Activated T-helper 17 cell treated with anti-CD3 and anti-CD28 coated beads, Interleukin-2, amount 50 U/mL, for 72 hours (primary cell): ENCODE measurements around the gene ETV4. TPM values are rescaled to one million over a fixed set of nuclear protein-coding genes. Genes with fewer than 3 reads are reported as not detected.

Source experiments
- total RNA-seq, 2 donors: library from RNA; stranded (reverse); gene quantifications; one replicate each; pipeline ENCODE4 v1.2.3, GENCODE V29; 2022

Gene ETV4
- total RNA-seq, 2 donors from 2014 or later, result 0.56 to 0.61 TPM

Other genes starting within 250 kb of the ETV4 start
- gene ARL4D, start 147.3 kb downstream of the ETV4 start, total RNA-seq, result 1 to 10 TPM; 1.7 to 2.5 TPM
- gene DHX8, start 62.4 kb downstream of the ETV4 start, total RNA-seq, result 10 to 100 TPM; 34.0 to 51.1 TPM
- gene MEOX1, start 115.6 kb upstream of the ETV4 start, total RNA-seq, result 1 to 10 TPM; 3.3 to 4.8 TPM
- not detected for gene SOST, start 212.5 kb upstream of the ETV4 start, total RNA-seq
- gene DUSP3, start 232.6 kb upstream of the ETV4 start, total RNA-seq, result 10 to 100 TPM; 10.5 to 21.5 TPM
- gene CFAP97D1, start 234.1 kb upstream of the ETV4 start, total RNA-seq, result not detected